ENCODE measurements around the gene GPC1. TPM values are rescaled to one million over a fixed set of nuclear protein-coding genes. Genes with fewer than 3 reads are reported as not detected.
A peak's percentile ranks its signal among the peaks of the same experiment; 100 is the strongest.

GPC1 gene
- total and polyA plus RNA-seq, 3 experiments from 2014 or later: 0.17 to 2.4 (median 1.9) TPM

DNA sequence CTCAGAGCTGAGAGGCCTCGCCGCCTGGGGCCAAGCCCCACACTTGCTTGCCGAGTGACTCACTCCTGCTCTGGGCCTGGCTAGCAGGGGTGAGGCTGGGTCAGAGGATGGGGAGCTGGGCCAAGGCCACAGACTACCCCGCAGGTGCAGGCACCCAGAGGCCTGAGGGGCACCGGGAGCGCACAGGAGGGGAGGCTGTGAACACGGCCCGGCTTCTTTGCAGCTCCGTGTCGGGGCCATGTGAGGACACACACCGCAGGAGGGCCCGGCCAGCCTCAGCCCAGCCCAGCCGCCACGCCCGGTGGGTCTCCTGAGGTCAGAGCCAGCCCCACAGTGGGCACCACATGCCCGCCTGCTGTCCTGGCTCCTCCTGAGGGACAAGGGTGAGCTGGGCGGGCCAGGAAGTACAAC lies 8.4 kb downstream of the GPC1 start:
- Mint-ChIP-seq H3K4me3 (no peak overlapping the region), H3K27me3 (peaks cover 9 to 10% of the 10 kb centered on the region in 2 donors), H3K27ac (no peak overlapping the region), H3K4me1 (no peaks in the 10 kb centered on the region), H3K9me3 (no peaks in the 10 kb centered on the region), H3K36me3 (no peaks in the 10 kb centered on the region)
- ChIA-PET CTCF (interaction anchor here (0.6 kb wide), 1 partner anchor 1396 kb away, joined by 3 read pairs; no protein-coding TSS in a partner anchor), POLR2A (no interaction called here)
- DNase-seq: no peak
- H3K27me3 ChIP-seq (ENCODE audit: insufficient read depth, low read length, poor library complexity, severe bottlenecking): no peaks in the 10 kb centered on the region
- no peaks in the 10 kb centered on the region for H3K36me3 ChIP-seq (ENCODE audit: insufficient read depth, low read length)
- H3K27ac ChIP-seq (ENCODE audit: low read depth, low read length): no peak overlapping the region
- no peaks in the 10 kb centered on the region for H3K9me3 ChIP-seq (ENCODE audit: low read length)
- no peaks in the 10 kb centered on the region for H3K4me1 ChIP-seq (ENCODE audit: insufficient read depth, low read length)
- H3K4me3 ChIP-seq (ENCODE audit: low read length): no peak overlapping the region

DNA sequence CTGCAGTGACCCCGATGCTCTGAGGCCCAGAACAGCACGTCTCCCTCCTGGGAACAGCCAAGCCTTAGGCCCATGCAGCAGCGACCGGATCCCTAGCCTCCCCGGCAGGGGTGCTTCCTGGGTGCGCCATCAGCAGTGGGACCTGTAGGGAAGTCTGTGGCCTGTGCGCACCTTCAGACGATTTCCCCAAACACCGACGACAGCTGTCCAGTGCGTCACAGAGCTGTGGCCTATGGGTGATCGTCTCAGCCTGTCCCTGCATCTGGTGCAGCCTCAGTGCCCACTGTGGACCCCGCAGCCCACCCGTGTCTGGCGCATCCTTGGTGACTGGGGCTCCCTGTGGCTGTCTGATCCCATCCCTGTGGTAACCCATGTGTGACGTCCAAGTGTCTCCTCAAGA lies 9.0 kb downstream of the GPC1 start:
- Mint-ChIP-seq H3K9me3 (no peaks in the 10 kb centered on the region), H3K36me3 (no peaks in the 10 kb centered on the region), H3K27ac (no peak overlapping the region), H3K4me3 (no peak overlapping the region), H3K27me3 (peaks cover 11 to 12% of the 10 kb centered on the region in 2 donors), H3K4me1 (no peaks in the 10 kb centered on the region)
- Histone ChIP-seq H3K9me3 (ENCODE audit: low read length) (no peaks in the 10 kb centered on the region), H3K27ac (ENCODE audit: low read depth, low read length) (no peak overlapping the region), H3K4me1 (ENCODE audit: insufficient read depth, low read length) (no peaks in the 10 kb centered on the region), H3K36me3 (ENCODE audit: insufficient read depth, low read length) (no peaks in the 10 kb centered on the region), H3K4me3 (ENCODE audit: low read length) (no peak overlapping the region), H3K27me3 (ENCODE audit: insufficient read depth, low read length, poor library complexity, severe bottlenecking) (no peaks in the 10 kb centered on the region)
- DNase-seq: no peak
- ChIA-PET CTCF (no interaction called here), POLR2A (no interaction called here)

DNA sequence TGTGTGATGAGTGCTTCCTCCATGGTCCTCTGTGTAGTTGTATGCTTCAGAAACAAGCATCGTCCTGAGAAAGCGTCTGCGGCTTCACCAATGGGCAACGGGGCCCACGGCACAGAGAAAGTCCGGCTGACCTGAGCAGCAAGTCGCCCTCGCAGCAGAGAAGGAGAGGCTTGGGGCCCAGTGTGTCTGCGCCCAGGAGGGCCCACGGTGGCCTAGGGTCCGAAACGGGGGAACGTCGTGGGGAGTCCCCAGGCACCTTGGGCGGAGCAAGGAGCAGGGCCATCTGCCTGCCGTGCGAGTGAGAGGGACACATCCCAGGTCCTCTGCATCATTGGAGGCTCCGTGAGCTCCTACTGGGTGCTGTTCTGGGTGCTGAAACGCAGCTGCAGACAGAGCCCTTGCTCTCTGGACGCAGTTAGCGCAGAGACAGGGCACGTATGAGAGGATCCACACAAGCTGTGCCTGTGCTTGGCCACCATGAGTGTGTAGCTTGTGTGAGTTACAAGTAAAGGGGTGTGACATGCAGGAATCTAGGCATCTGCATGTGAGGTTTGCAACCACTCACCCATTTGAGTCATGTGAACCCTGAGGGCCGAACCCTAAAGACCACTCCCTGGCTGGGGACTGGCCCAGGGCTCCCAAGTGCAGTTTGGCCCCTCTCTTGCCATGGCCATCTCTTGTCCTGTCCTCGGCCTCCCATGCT lies 10.6 kb downstream of the GPC1 start:
- no peak overlapping the region for H3K27ac ChIP-seq (ENCODE audit: low read depth, low read length)
- H3K27me3 Mint-ChIP-seq: peaks cover 21 to 29% of the 10 kb centered on the region in 2 donors
- no peaks in the 10 kb centered on the region for H3K9me3 Mint-ChIP-seq
- H3K9me3 ChIP-seq (ENCODE audit: low read length): no peaks in the 10 kb centered on the region
- ChIA-PET POLR2A (no interaction called here), CTCF (no interaction called here)
- peak overlapping the region in 1 of 8 donors; percentile 50 for H3K27ac Mint-ChIP-seq
- H3K4me3 ChIP-seq (ENCODE audit: low read length): no peak overlapping the region
- H3K27me3 ChIP-seq (ENCODE audit: insufficient read depth, low read length, poor library complexity, severe bottlenecking): peaks cover 3% of the 10 kb centered on the region
- H3K4me1 ChIP-seq (ENCODE audit: insufficient read depth, low read length): no peaks in the 10 kb centered on the region
- H3K36me3 ChIP-seq (ENCODE audit: insufficient read depth, low read length): no peaks in the 10 kb centered on the region
- H3K4me1 Mint-ChIP-seq: peaks cover 0 to 2% (median 0%) of the 10 kb centered on the region in 3 donors
- DNase-seq: no peak
- H3K36me3 Mint-ChIP-seq: no peaks in the 10 kb centered on the region
- H3K4me3 Mint-ChIP-seq: no peak overlapping the region

GRCh38 chr2:240446664-240447175 lies 11.3 kb downstream of the GPC1 start:
- CTCF ChIA-PET: no interaction called here
- H3K27ac Mint-ChIP-seq: no peak overlapping the region
- no peak overlapping the region for H3K27ac ChIP-seq (ENCODE audit: low read depth, low read length)

GRCh38 chr2:240447331-240447730 lies 11.9 kb downstream of the GPC1 start:
- no peak overlapping the region for H3K27ac ChIP-seq (ENCODE audit: low read depth, low read length)
- no peak overlapping the region for H3K4me3 Mint-ChIP-seq
- H3K9me3 ChIP-seq (ENCODE audit: low read length): no peaks in the 10 kb centered on the region
- POLR2A ChIA-PET: no interaction called here
- peaks cover 0 to 8% (median 2%) of the 10 kb centered on the region in 3 donors for H3K4me1 Mint-ChIP-seq
- H3K27ac Mint-ChIP-seq: peak overlapping the region in 1 of 8 donors; percentile 47
- CTCF ChIA-PET: no interaction called here
- DNase-seq: no peak
- H3K9me3 Mint-ChIP-seq: no peaks in the 10 kb centered on the region
- peaks cover 15% of the 10 kb centered on the region for H3K27me3 ChIP-seq (ENCODE audit: insufficient read depth, low read length, poor library complexity, severe bottlenecking)
- no peaks in the 10 kb centered on the region for H3K36me3 ChIP-seq (ENCODE audit: insufficient read depth, low read length)
- no peaks in the 10 kb centered on the region for H3K4me1 ChIP-seq (ENCODE audit: insufficient read depth, low read length)
- H3K4me3 ChIP-seq (ENCODE audit: low read length): no peak overlapping the region
- no peaks in the 10 kb centered on the region for H3K36me3 Mint-ChIP-seq
- peaks cover 26 to 40% of the 10 kb centered on the region in 2 donors for H3K27me3 Mint-ChIP-seq

More at GRCh38 chr2:240446664-240447175, 11.3 kb downstream of the GPC1 start:
- DNase-seq: no peak
- POLR2A ChIA-PET: no interaction called here
- Mint-ChIP-seq H3K4me3 (no peak overlapping the region), H3K9me3 (no peaks in the 10 kb centered on the region), H3K27me3 (peaks cover 21 to 35% of the 10 kb centered on the region in 2 donors), H3K36me3 (no peaks in the 10 kb centered on the region), H3K4me1 (peaks cover 0 to 3% (median 0%) of the 10 kb centered on the region in 3 donors)
- Histone ChIP-seq H3K4me3 (ENCODE audit: low read length) (no peak overlapping the region), H3K9me3 (ENCODE audit: low read length) (no peaks in the 10 kb centered on the region), H3K4me1 (ENCODE audit: insufficient read depth, low read length) (no peaks in the 10 kb centered on the region), H3K36me3 (ENCODE audit: insufficient read depth, low read length) (no peaks in the 10 kb centered on the region), H3K27me3 (ENCODE audit: insufficient read depth, low read length, poor library complexity, severe bottlenecking) (peaks cover 9% of the 10 kb centered on the region)

- no peak overlapping the region for H3K27ac ChIP-seq (ENCODE audit: low read depth, low read length)
- H3K9me3 ChIP-seq (ENCODE audit: low read length): no peaks in the 10 kb centered on the region
- Mint-ChIP-seq H3K4me1 (peaks cover 0 to 8% (median 2%) of the 10 kb centered on the region in 3 donors), H3K9me3 (no peaks in the 10 kb centered on the region), H3K27me3 (peaks cover 26 to 40% of the 10 kb centered on the region in 2 donors), H3K36me3 (no peaks in the 10 kb centered on the region), H3K27ac (no peak overlapping the region), H3K4me3 (no peak overlapping the region)
- H3K36me3 ChIP-seq (ENCODE audit: insufficient read depth, low read length): no peaks in the 10 kb centered on the region
- CTCF ChIA-PET: no interaction called here
- H3K4me1 ChIP-seq (ENCODE audit: insufficient read depth, low read length): no peaks in the 10 kb centered on the region
- DNase-seq: no peak
- POLR2A ChIA-PET: no interaction called here
- H3K27me3 ChIP-seq (ENCODE audit: insufficient read depth, low read length, poor library complexity, severe bottlenecking): peaks cover 15% of the 10 kb centered on the region
- no peak overlapping the region for H3K4me3 ChIP-seq (ENCODE audit: low read length)
These were observed 12.5 kb downstream of the GPC1 start for GRCh38 chr2:240447934-240448333.

DNA sequence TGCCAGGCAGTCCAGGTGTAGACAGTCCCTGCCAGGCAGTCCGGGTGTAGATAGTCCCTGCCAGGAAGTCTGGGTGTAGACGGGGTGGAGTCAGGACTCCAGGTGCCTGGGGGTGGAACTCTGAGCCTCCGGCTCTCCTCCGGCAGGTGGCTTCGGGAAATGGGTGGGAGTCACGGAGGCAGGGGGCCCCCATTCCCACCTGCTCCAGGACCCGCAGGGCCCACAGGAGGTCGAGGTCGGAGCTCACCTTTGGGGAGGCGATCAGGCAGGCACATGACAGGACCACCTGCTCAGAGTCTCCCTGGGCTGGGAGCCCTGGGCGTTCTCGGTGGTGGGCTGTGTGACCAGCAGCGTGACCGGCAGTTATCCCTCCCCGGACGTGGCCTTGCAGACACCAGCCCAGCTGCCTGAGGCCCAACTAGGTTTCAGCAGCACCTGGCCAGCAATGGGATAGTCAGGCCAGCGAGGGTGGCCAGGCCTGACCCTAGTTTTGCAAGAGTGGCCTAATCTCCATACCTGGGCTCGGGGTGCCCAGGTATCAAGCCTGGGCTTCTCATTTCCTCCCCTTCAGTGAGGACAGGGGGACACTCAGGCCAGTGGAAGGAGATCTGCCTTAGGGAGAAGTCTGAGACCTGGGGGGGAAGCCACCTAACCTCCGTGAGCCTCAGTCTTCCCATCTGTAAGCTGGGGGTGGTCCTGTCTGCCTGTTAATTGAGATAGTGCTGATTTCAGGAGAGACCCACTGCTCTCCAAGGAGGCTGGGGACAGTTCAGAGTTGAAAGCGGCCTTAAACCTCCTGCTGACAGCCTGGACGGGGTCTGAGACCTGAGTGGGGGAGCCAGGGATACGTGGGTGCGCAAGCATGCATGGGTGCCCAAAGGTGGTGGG lies 13.2 kb downstream of the GPC1 start:
- Histone ChIP-seq H3K4me3 (ENCODE audit: low read length) (no peak overlapping the region), H3K4me1 (ENCODE audit: insufficient read depth, low read length) (no peaks in the 10 kb centered on the region), H3K36me3 (ENCODE audit: insufficient read depth, low read length) (no peaks in the 10 kb centered on the region), H3K27me3 (ENCODE audit: insufficient read depth, low read length, poor library complexity, severe bottlenecking) (peaks cover 15% of the 10 kb centered on the region), H3K27ac (ENCODE audit: low read depth, low read length) (no peak overlapping the region), H3K9me3 (ENCODE audit: low read length) (no peaks in the 10 kb centered on the region)
- Mint-ChIP-seq H3K27me3 (peaks cover 26 to 40% of the 10 kb centered on the region in 2 donors), H3K9me3 (no peaks in the 10 kb centered on the region), H3K4me1 (peaks cover 0 to 8% (median 2%) of the 10 kb centered on the region in 3 donors), H3K27ac (no peak overlapping the region), H3K36me3 (no peaks in the 10 kb centered on the region), H3K4me3 (no peak overlapping the region)
- ChIA-PET CTCF (no interaction called here), POLR2A (no interaction called here)
- no peak for DNase-seq
